GM12892 (cell line): ENCODE results near the gene CLEC16A.

ENCODE experiments used
- POLR2A ChIP-seq: IDR thresholded peaks from 2 replicates; pipeline ENCODE4 v1.6.1; 2011; ENCODE audit warnings: low read depth, low read length, control low read depth
- TAF1 ChIP-seq: IDR thresholded peaks from 2 replicates; pipeline ENCODE4 v1.6.1; 2011; ENCODE audit warnings: low read depth, mild to moderate bottlenecking, control low read depth, low read length, borderline replicate concordance

DNA sequence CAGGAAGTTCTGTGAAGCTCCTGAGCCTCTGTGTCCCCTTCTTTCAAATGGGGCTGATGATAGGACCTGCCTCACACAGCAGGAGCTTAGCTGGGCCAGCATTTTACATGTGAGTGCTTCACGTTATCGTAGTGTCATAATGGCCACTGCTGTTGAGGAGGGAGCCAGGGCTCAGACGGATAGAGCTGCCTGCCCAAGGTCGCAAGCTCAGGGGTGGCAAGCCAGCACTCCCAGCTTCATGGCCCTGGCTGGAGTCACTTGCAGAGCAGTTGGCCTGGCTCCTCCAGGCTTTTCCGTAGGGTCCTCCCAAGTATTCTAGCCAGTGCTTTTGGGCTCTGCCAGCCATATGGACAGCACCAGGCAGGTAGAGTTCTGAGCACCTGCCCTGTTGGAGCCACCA, 196.5 kb downstream of the CLEC16A start:
- no peak for TF ChIP-seq POLR2A
- TF ChIP-seq TAF1, result no peak
